Activated CD8-positive, alpha-beta memory T cell treated with anti-CD3 and anti-CD28 coated beads, Interleukin-2, amount 50 U/mL, for 1 hour (primary cell): ENCODE measurements around the gene WDR7.

Source experiments
- DNase-seq: peaks from one replicate; pipeline ENCODE4 v3.0.0-alpha.2; 2020; ENCODE audit errors: extremely low read depth

Gene WDR7

GRCh38 chr18:56888978-56889377 lies 237.8 kb downstream of the WDR7 start:
- no peak for DNase-seq

GRCh38 chr18:56889621-56890020 lies 238.5 kb downstream of the WDR7 start:
- DNase-seq: no peak

- DNase-seq: no peak
These were observed 239.5 kb downstream of the WDR7 start for GRCh38 chr18:56890632-56891031.

- DNase-seq: no peak
These were observed 240.0 kb downstream of the WDR7 start for GRCh38 chr18:56891116-56891515.

- no peak for DNase-seq
These were observed 240.7 kb downstream of the WDR7 start for GRCh38 chr18:56891870-56892269.

GRCh38 chr18:56897122-56897521 lies 246.0 kb downstream of the WDR7 start:
- DNase-seq: no peak

- DNase-seq: no peak
These were observed 248.5 kb downstream of the WDR7 start for GRCh38 chr18:56899660-56900059.

- DNase-seq: no peak
These were observed 249.3 kb downstream of the WDR7 start for GRCh38 chr18:56900195-56901094.

- DNase-seq: no peak
These were observed 250.8 kb downstream of the WDR7 start for GRCh38 chr18:56901919-56902318.

GRCh38 chr18:56902653-56903052 lies 251.5 kb downstream of the WDR7 start:
- DNase-seq: no peak

GRCh38 chr18:56903686-56904085 lies 252.5 kb downstream of the WDR7 start:
- no peak for DNase-seq

- DNase-seq: no peak
These were observed 256.6 kb downstream of the WDR7 start for GRCh38 chr18:56907771-56908170.

- DNase-seq: no peak
These were observed 259.1 kb downstream of the WDR7 start for GRCh38 chr18:56910237-56910636.

GRCh38 chr18:56910967-56911366 lies 259.8 kb downstream of the WDR7 start:
- no peak for DNase-seq

GRCh38 chr18:56913941-56914340 lies 262.8 kb downstream of the WDR7 start:
- DNase-seq: no peak

GRCh38 chr18:56919190-56919589 lies 268.0 kb downstream of the WDR7 start:
- no peak for DNase-seq

GRCh38 chr18:56921896-56922480 lies 270.8 kb downstream of the WDR7 start:
- DNase-seq: no peak

- DNase-seq: no peak
These were observed 275.6 kb downstream of the WDR7 start for GRCh38 chr18:56926734-56927133.

GRCh38 chr18:56927786-56928185 lies 276.6 kb downstream of the WDR7 start:
- no peak for DNase-seq

- no peak for DNase-seq
These were observed 278.7 kb downstream of the WDR7 start for GRCh38 chr18:56929886-56930285.

- no peak for DNase-seq
These were observed 282.3 kb downstream of the WDR7 start for GRCh38 chr18:56933472-56933871.

GRCh38 chr18:56934131-56934530 lies 283.0 kb downstream of the WDR7 start:
- DNase-seq: no peak

- no peak for DNase-seq
These were observed 283.7 kb downstream of the WDR7 start for GRCh38 chr18:56934906-56935305.
